Subcutaneous abdominal adipose tissue (tissue), 5 donors: ENCODE results near the gene CASTOR1.

Experiments used
- H3K27ac ChIP-seq: one replicate; pipeline ENCODE4 v1.7.0; 2013; ENCODE audit warnings: low read depth, mild to moderate bottlenecking, inconsistent platforms, low read length, moderate library complexity
- H3K27me3 ChIP-seq, 5 donors: one replicate each; pipeline ENCODE4 v1.7.0; 2013; ENCODE audit warnings: low read length in 5 of 5, inconsistent platforms in 1 of 5; ENCODE audit not compliant: control insufficient read depth in 5 of 5, insufficient read depth in 4 of 5
- H3K36me3 ChIP-seq, 5 donors: one replicate each; pipeline ENCODE4 v1.7.0; 2013; ENCODE audit warnings: low read length in 5 of 5; ENCODE audit not compliant: control insufficient read depth in 5 of 5, insufficient read depth in 5 of 5
- H3K4me1 ChIP-seq, 5 donors: one replicate each; pipeline ENCODE4 v1.7.0; 2013; ENCODE audit warnings: low read length in 5 of 5, mild to moderate bottlenecking in 3 of 5, moderate library complexity in 1 of 5; ENCODE audit not compliant: control insufficient read depth in 5 of 5, insufficient read depth in 5 of 5
- H3K4me3 ChIP-seq, 5 donors: one replicate each; pipeline ENCODE4 v1.7.0; 2013; ENCODE audit warnings: low read length in 5 of 5, low read depth in 1 of 5
- H3K9ac ChIP-seq, 5 donors: one replicate each; pipeline ENCODE4 v1.7.0; 2013; ENCODE audit warnings: low read length in 5 of 5, mild to moderate bottlenecking in 4 of 5, moderate library complexity in 3 of 5
- H3K9me3 ChIP-seq, 5 donors: one replicate each; pipeline ENCODE4 v1.7.0; 2013; ENCODE audit warnings: low read length in 5 of 5; ENCODE audit not compliant: control insufficient read depth in 5 of 5
- donor health status: healthy.
- donor health status: healthy.
- donor health status: healthy.
- donor health status: healthy.
- donor health status: healthy.

The CASTOR1 gene

DNA sequence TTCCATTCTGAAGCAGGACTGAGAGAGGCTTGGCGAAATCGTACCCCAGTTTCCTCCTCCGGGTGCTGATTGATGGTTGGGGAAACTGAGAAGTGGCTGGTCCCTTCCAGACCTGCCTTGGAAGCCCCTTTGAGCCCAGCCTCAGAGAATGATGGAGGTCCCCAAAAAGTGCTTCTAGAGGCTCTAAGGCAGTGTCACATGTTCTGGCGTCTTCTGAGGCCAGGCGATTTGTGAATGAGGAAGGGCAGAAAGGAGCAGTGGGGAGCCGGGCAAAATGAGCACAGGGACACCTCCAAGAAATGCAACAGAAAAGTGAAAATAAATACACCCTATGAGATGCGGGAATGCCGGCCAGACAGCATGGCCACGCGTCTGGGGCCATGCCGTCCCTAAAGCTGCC is 41.7 kb downstream of the CASTOR1 start:
- Histone ChIP-seq H3K9me3 (no peaks in the 10 kb centered on the region), H3K36me3 (peaks cover 0 to 3% (median 0%) of the 10 kb centered on the region in 5 donors), H3K27ac (no peak overlapping the region), H3K9ac (no peak overlapping the region), H3K4me3 (no peak overlapping the region), H3K27me3 (peaks cover 41 to 62% (median 55%) of the 10 kb centered on the region in 5 donors), H3K4me1 (peaks cover 1 to 40% (median 20%) of the 10 kb centered on the region in 5 donors)

DNA sequence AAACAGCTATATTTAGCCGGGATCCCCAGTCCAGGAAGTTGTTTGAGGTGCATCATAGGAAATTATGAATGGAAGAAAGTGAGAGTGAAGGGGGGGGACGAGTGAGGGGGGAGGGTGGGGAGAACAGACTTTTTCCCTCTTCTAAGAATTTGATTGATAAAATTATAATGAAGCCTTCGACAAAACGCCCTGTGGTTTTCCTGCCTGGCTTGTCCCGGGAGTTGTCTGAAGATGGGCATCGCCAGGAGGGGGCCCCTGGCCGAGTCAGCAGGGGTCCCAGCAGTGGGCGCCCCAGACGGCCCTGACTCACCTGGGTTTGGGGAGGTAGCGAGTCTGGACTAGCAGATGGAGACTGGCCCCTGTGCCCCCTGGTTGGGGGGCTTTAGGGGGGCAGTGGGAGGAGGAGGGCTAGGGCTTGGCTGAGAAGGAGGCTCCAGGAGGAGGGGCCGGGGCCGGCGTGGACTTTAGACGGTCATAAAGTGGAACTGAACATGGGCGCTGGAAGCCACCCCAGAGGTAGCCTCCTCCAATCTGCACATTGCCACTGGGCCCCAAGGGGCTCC is 42.4 kb downstream of the CASTOR1 start:
- H3K27me3 ChIP-seq, result peaks cover 41 to 64% (median 55%) of the 10 kb centered on the region in 5 donors
- peaks cover 0 to 3% (median 0%) of the 10 kb centered on the region in 5 donors for H3K36me3 ChIP-seq
- H3K9me3 ChIP-seq, result no peaks in the 10 kb centered on the region
- no peak overlapping the region for H3K27ac ChIP-seq
- peak overlapping the region in 3 of 5 donors; percentile 47 to 63 (median 54) for H3K4me3 ChIP-seq
- H3K9ac ChIP-seq, result no peak overlapping the region
- H3K4me1 ChIP-seq, result peaks cover 0 to 36% (median 19%) of the 10 kb centered on the region in 5 donors

DNA sequence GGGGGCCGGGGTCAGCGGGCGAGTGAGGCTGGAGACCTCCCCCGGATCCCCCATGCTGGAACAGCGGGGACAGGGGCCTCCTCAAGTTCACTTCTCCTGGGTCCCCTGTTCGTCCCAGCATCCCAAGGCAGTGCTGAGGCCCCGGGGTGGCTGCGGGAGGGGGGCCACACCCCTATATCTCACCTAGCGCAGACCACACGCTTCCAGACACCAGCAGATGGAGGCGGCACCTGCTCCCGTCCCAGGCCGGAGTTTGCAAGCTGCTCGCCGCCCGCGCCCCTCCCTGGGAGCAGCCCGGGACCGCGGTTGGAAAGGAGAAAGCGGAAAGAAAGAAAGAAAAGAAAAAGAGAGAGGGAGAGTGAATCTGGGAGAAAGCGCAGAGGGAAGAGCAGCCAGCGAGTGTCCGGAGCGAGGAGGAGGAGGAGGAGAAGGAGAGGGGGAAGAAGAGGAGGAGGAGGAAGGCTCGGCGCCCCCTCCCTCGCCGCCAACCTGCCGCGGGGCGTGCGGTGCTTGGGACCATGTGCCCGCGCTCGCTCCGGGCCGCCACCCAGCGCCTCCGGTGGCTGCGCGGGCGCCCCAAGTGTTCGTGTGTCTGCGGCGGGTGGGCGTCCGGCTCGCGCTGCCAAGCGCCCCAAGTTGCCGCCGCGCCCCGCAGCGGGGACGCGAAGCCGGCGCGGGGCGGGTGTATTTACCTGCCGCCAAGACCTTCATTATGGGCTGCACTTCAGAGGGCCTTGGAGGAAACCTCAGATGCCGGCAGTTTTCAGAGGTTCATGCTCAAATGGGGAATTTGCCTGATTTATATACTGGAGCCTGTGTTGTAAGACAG is 43.1 kb downstream of the CASTOR1 start, which contains the start of gene LIF:
TSS of gene LIF (minus strand) at position 775 of the 829 bp plus-strand sequence. CDS start at position 711, 64 bp downstream.
- Histone ChIP-seq H3K27me3 (peaks cover 41 to 66% (median 55%) of the 10 kb centered on the region in 5 donors), H3K36me3 (peaks cover 0 to 3% (median 0%) of the 10 kb centered on the region in 5 donors), H3K4me3 (peak within 1 kb of the TSS in 4 of 5 donors; percentile 47 to 63 (median 52)), H3K9ac (peak within 1 kb of the TSS in 1 of 5 donors; percentile 20), H3K4me1 (peaks cover 0 to 35% (median 19%) of the 10 kb centered on the region in 5 donors), H3K9me3 (no peaks in the 10 kb centered on the region), H3K27ac (no peak within 1 kb of the TSS)

DNA sequence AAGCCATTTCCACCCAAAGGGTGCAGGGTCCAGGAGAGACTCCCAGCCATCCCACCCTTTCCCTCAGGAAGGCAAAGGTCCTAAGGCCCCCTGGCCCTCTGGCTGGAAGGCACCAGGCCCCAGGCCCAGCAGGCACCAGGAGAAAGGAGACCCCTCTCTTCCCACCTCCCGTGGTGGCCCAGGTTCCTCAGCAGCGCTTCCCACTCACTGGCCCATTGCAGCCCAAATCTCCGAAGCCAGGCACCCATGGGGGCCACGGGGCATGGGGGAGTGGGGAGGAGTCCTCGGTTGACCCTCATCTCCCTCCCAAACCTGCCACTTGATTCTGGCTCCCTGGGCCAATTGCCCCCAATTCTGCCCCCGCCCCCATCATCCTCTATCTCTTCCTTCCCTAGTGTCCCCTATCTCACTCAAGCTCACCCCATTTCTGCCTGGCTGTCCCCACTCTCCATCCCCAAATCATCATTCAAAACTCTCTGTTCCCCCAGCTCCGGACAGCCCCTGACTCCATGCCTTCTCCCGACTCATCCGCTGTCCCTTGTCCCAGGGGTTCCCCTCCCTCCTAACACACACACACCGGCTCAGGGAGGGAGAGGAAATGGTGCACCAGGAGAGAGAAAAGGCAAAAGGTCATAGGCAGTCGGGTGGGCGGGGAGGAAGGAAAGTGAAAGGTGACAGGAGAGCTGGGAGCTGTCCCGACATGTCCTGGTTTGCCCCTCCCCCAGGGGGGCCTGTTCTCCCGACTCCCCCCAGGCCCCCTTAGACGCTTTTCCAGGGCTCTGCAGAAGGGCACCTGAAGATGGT is 43.9 kb downstream of the CASTOR1 start:
- no peak overlapping the region for H3K9ac ChIP-seq
- H3K9me3 ChIP-seq, result no peaks in the 10 kb centered on the region
- peak overlapping the region in 1 of 5 donors; percentile 63 for H3K4me3 ChIP-seq
- H3K36me3 ChIP-seq, result peaks cover 0 to 3% (median 0%) of the 10 kb centered on the region in 5 donors
- peaks cover 41 to 69% (median 55%) of the 10 kb centered on the region in 5 donors for H3K27me3 ChIP-seq
- H3K27ac ChIP-seq, result no peak overlapping the region
- H3K4me1 ChIP-seq, result peaks cover 0 to 32% (median 19%) of the 10 kb centered on the region in 5 donors

DNA sequence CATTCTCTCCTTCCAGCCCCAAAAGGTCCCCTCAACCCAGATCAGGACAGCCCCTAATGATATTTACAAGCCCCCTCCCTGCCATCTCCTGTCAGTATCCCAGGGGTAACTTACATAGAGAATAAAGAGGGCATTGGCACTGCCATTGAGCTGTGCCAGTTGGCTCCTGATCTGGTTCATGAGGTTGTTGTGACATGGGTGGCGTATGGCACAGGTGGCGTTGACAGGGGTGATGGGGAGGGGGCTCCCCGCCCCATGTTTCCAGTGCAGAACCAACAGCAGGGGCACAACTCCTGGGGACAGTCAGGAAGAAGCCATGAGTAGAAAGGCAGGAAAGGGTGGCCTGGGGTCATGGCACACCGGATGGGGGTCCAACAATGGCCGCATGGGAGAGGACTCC is 44.7 kb downstream of the CASTOR1 start:
- peaks cover 0 to 3% (median 0%) of the 10 kb centered on the region in 5 donors for H3K36me3 ChIP-seq
- no peak overlapping the region for H3K27ac ChIP-seq
- no peaks in the 10 kb centered on the region for H3K9me3 ChIP-seq
- peaks cover 40 to 63% (median 55%) of the 10 kb centered on the region in 5 donors for H3K27me3 ChIP-seq
- H3K4me1 ChIP-seq, result peaks cover 0 to 32% (median 19%) of the 10 kb centered on the region in 5 donors
- no peak overlapping the region for H3K4me3 ChIP-seq
- no peak overlapping the region for H3K9ac ChIP-seq

DNA sequence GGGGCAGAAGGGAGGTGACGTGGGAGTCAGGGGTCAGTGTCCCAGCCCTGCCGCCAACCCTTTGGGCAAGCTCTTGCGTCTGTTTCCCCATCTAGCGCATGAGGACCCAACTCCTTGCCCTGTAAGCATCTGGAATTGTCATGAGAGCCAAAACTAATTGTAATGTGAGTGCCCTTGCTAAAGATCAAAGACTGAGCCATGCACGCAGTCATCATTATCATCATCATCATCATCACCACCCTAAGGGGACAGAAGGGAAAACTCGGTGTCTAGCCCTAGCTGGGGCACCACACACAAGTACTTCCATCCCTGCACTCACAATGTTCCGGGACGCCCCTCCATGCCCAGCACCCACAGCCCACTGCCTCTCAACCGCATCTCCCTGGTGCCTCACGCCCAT is 45.2 kb downstream of the CASTOR1 start:
- H3K27ac ChIP-seq, result no peak overlapping the region
- H3K9ac ChIP-seq, result no peak overlapping the region
- peaks cover 0 to 3% (median 0%) of the 10 kb centered on the region in 5 donors for H3K36me3 ChIP-seq
- peaks cover 0 to 27% (median 16%) of the 10 kb centered on the region in 5 donors for H3K4me1 ChIP-seq
- H3K9me3 ChIP-seq, result no peaks in the 10 kb centered on the region
- no peak overlapping the region for H3K4me3 ChIP-seq
- H3K27me3 ChIP-seq, result peaks cover 36 to 63% (median 50%) of the 10 kb centered on the region in 5 donors

DNA sequence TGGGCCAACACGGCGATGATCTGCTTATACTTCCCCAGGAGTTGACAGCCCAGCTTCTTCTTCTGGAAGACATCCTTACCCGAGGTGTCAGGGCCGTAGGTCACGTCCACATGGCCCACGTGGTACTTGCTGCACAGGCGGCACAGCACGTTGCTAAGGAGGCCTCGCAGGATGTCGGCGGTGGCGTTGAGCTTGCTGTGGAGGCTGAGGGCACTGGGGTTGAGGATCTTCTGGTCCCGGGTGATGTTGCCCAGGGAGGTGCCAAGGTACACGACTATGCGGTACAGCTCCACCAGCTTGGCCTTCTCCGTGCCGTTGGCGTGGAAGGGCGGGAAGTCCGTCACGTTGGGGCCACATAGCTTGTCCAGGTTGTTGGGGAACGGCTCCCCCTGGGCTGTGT is 45.6 kb downstream of the CASTOR1 start:
- no peak overlapping the region for H3K9ac ChIP-seq
- no peak overlapping the region for H3K27ac ChIP-seq
- H3K4me3 ChIP-seq, result no peak overlapping the region
- H3K4me1 ChIP-seq, result peaks cover 0 to 27% (median 16%) of the 10 kb centered on the region in 5 donors
- peaks cover 0 to 3% (median 0%) of the 10 kb centered on the region in 5 donors for H3K36me3 ChIP-seq
- H3K27me3 ChIP-seq, result peaks cover 33 to 65% (median 46%) of the 10 kb centered on the region in 5 donors
- no peaks in the 10 kb centered on the region for H3K9me3 ChIP-seq

DNA sequence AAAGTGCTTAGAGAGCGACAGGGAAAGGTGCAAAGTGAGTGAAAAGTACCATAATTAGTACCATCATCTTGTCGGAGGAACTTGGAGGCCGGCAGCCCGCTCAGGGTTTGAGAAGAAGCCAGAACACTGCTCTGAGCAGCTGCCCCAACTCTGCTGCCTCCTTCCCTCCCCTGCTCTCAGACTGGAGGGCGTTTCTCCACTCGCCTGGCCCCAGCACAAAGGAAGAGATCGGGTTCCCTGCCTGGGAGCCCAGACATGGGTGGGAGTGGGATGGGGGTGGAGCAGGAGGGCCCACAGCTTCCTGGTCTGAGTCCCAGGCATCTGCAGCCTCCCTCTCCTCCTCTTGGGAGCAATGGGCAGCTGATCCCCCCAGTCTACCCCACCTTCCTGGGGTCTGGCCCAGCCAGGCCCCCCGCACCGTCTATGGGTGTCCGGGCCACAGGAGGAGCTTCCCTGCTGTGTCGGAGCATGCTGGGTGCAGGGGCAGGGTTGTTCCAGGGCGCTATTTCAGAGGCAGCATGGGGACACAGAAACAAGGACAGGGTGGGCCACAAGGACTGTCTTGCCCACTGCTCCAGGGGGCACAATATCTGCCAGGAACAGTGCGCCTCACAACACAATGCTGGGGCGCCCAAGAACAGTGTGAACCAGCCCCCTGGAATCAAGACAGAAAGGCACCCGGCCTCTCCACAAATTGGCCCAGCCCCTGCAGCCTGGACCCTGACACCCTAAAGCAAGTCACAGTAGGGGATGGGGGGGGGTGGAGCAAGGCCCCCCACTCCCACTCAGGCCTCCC is 47.5 kb downstream of the CASTOR1 start:
- Histone ChIP-seq H3K9ac (no peak overlapping the region), H3K9me3 (no peaks in the 10 kb centered on the region), H3K27me3 (peaks cover 16 to 49% (median 34%) of the 10 kb centered on the region in 5 donors), H3K4me1 (peaks cover 0 to 17% (median 11%) of the 10 kb centered on the region in 5 donors), H3K4me3 (no peak overlapping the region), H3K36me3 (peaks cover 0 to 3% (median 0%) of the 10 kb centered on the region in 5 donors), H3K27ac (no peak overlapping the region)
